ENCODE data around the gene VMP1.
"Not testable (repeated sequence)": the region's sequence is repeated elsewhere in the genome, so short reads cannot be mapped to it uniquely, and the experiment has no call there.

Gene VMP1

GRCh38 chr17:59790418-59790817 lies 83.0 kb downstream of the VMP1 start:
- not testable (repeated sequence) for H3K9me3 ChIP-seq (ENCODE audit: control insufficient read depth in 2 of 2, low read length in 2 of 2); H3K27ac ChIP-seq (ENCODE audit: low read length); H3K9ac ChIP-seq (ENCODE audit: low read length in 2 of 2); H3K27me3 ChIP-seq (ENCODE audit: control insufficient read depth in 1 of 2, insufficient read depth in 2 of 2, low read length in 2 of 2); H3K4me1 ChIP-seq (ENCODE audit: control insufficient read depth, insufficient read depth, low read length); H3K4me3 ChIP-seq (ENCODE audit: low read length in 2 of 2); H3K36me3 ChIP-seq (ENCODE audit: control insufficient read depth in 2 of 2, insufficient read depth in 2 of 2, low read length in 2 of 2)

- no peaks in the 10 kb centered on the region for H3K27me3 ChIP-seq (ENCODE audit: control insufficient read depth in 1 of 2, insufficient read depth in 2 of 2, low read length in 2 of 2)
- peaks cover 4% of the 10 kb centered on the region for H3K4me1 ChIP-seq (ENCODE audit: control insufficient read depth, insufficient read depth, low read length)
- H3K9ac ChIP-seq (ENCODE audit: low read length in 2 of 2) = no peak overlapping the region
- no peaks in the 10 kb centered on the region for H3K36me3 ChIP-seq (ENCODE audit: control insufficient read depth in 2 of 2, insufficient read depth in 2 of 2, low read length in 2 of 2)
- H3K27ac ChIP-seq (ENCODE audit: low read length) = no peak overlapping the region
- no peaks in the 10 kb centered on the region for H3K9me3 ChIP-seq (ENCODE audit: control insufficient read depth in 2 of 2, low read length in 2 of 2)
- no peak overlapping the region for H3K4me3 ChIP-seq (ENCODE audit: low read length in 2 of 2)
Observed at GRCh38 chr17:59790910-59791309, 83.5 kb downstream of the VMP1 start.

- H3K4me1 ChIP-seq (ENCODE audit: control insufficient read depth, insufficient read depth, low read length) = no peaks in the 10 kb centered on the region
- H3K27me3 ChIP-seq (ENCODE audit: control insufficient read depth in 1 of 2, insufficient read depth in 2 of 2, low read length in 2 of 2) = no peaks in the 10 kb centered on the region
- no peak overlapping the region for H3K27ac ChIP-seq (ENCODE audit: low read length)
- no peak overlapping the region for H3K9ac ChIP-seq (ENCODE audit: low read length in 2 of 2)
- no peaks in the 10 kb centered on the region for H3K36me3 ChIP-seq (ENCODE audit: control insufficient read depth in 2 of 2, insufficient read depth in 2 of 2, low read length in 2 of 2)
- no peak overlapping the region for H3K4me3 ChIP-seq (ENCODE audit: low read length in 2 of 2)
- H3K9me3 ChIP-seq (ENCODE audit: control insufficient read depth in 2 of 2, low read length in 2 of 2) = no peaks in the 10 kb centered on the region
Observed at GRCh38 chr17:59791603-59792457, 84.4 kb downstream of the VMP1 start.

- H3K27ac ChIP-seq (ENCODE audit: low read length); H3K4me1 ChIP-seq (ENCODE audit: control insufficient read depth, insufficient read depth, low read length); H3K9ac ChIP-seq (ENCODE audit: low read length in 2 of 2): not testable (repeated sequence)
Observed at GRCh38 chr17:59792458-59792823, 85.0 kb downstream of the VMP1 start.

GRCh38 chr17:59793205-59793604 lies 85.8 kb downstream of the VMP1 start:
- Histone ChIP-seq H3K36me3 (ENCODE audit: control insufficient read depth in 2 of 2, insufficient read depth in 2 of 2, low read length in 2 of 2) (no peaks in the 10 kb centered on the region), H3K27me3 (ENCODE audit: control insufficient read depth in 1 of 2, insufficient read depth in 2 of 2, low read length in 2 of 2) (no peaks in the 10 kb centered on the region), H3K9me3 (ENCODE audit: control insufficient read depth in 2 of 2, low read length in 2 of 2) (no peaks in the 10 kb centered on the region), H3K4me1 (ENCODE audit: control insufficient read depth, insufficient read depth, low read length) (no peaks in the 10 kb centered on the region), H3K9ac (ENCODE audit: low read length in 2 of 2) (no peak overlapping the region), H3K27ac (ENCODE audit: low read length) (no peak overlapping the region), H3K4me3 (ENCODE audit: low read length in 2 of 2) (no peak overlapping the region)

More at GRCh38 chr17:59792458-59792823, 85.0 kb downstream of the VMP1 start:
- H3K36me3 ChIP-seq (ENCODE audit: control insufficient read depth in 2 of 2, insufficient read depth in 2 of 2, low read length in 2 of 2); H3K9me3 ChIP-seq (ENCODE audit: control insufficient read depth in 2 of 2, low read length in 2 of 2); H3K4me3 ChIP-seq (ENCODE audit: low read length in 2 of 2); H3K27me3 ChIP-seq (ENCODE audit: control insufficient read depth in 1 of 2, insufficient read depth in 2 of 2, low read length in 2 of 2): not testable (repeated sequence)

GRCh38 chr17:59796138-59796537 lies 88.7 kb downstream of the VMP1 start:
- Histone ChIP-seq H3K9ac (ENCODE audit: low read length in 2 of 2) (no peak overlapping the region), H3K27ac (ENCODE audit: low read length) (no peak overlapping the region), H3K27me3 (ENCODE audit: control insufficient read depth in 1 of 2, insufficient read depth in 2 of 2, low read length in 2 of 2) (no peaks in the 10 kb centered on the region), H3K36me3 (ENCODE audit: control insufficient read depth in 2 of 2, insufficient read depth in 2 of 2, low read length in 2 of 2) (no peaks in the 10 kb centered on the region), H3K9me3 (ENCODE audit: control insufficient read depth in 2 of 2, low read length in 2 of 2) (no peaks in the 10 kb centered on the region), H3K4me1 (ENCODE audit: control insufficient read depth, insufficient read depth, low read length) (no peaks in the 10 kb centered on the region), H3K4me3 (ENCODE audit: low read length in 2 of 2) (no peak overlapping the region)

GRCh38 chr17:59796785-59797205 lies 89.3 kb downstream of the VMP1 start:
- Histone ChIP-seq H3K36me3 (ENCODE audit: control insufficient read depth in 2 of 2, insufficient read depth in 2 of 2, low read length in 2 of 2) (no peaks in the 10 kb centered on the region), H3K9me3 (ENCODE audit: control insufficient read depth in 2 of 2, low read length in 2 of 2) (no peaks in the 10 kb centered on the region), H3K9ac (ENCODE audit: low read length in 2 of 2) (no peak overlapping the region), H3K4me1 (ENCODE audit: control insufficient read depth, insufficient read depth, low read length) (no peaks in the 10 kb centered on the region), H3K4me3 (ENCODE audit: low read length in 2 of 2) (no peak overlapping the region), H3K27ac (ENCODE audit: low read length) (no peak overlapping the region), H3K27me3 (ENCODE audit: control insufficient read depth in 1 of 2, insufficient read depth in 2 of 2, low read length in 2 of 2) (no peaks in the 10 kb centered on the region)

GRCh38 chr17:59798111-59798510 lies 90.7 kb downstream of the VMP1 start:
- Histone ChIP-seq H3K36me3 (ENCODE audit: control insufficient read depth in 2 of 2, insufficient read depth in 2 of 2, low read length in 2 of 2) (no peaks in the 10 kb centered on the region), H3K27me3 (ENCODE audit: control insufficient read depth in 1 of 2, insufficient read depth in 2 of 2, low read length in 2 of 2) (no peaks in the 10 kb centered on the region), H3K4me1 (ENCODE audit: control insufficient read depth, insufficient read depth, low read length) (no peaks in the 10 kb centered on the region), H3K4me3 (ENCODE audit: low read length in 2 of 2) (no peak overlapping the region), H3K9me3 (ENCODE audit: control insufficient read depth in 2 of 2, low read length in 2 of 2) (no peaks in the 10 kb centered on the region), H3K27ac (ENCODE audit: low read length) (no peak overlapping the region), H3K9ac (ENCODE audit: low read length in 2 of 2) (no peak overlapping the region)

- H3K27me3 ChIP-seq (ENCODE audit: control insufficient read depth in 1 of 2, insufficient read depth in 2 of 2, low read length in 2 of 2) = no peaks in the 10 kb centered on the region
- no peak overlapping the region for H3K27ac ChIP-seq (ENCODE audit: low read length)
- H3K4me1 ChIP-seq (ENCODE audit: control insufficient read depth, insufficient read depth, low read length) = no peaks in the 10 kb centered on the region
- no peaks in the 10 kb centered on the region for H3K9me3 ChIP-seq (ENCODE audit: control insufficient read depth in 2 of 2, low read length in 2 of 2)
- H3K9ac ChIP-seq (ENCODE audit: low read length in 2 of 2) = no peak overlapping the region
- H3K4me3 ChIP-seq (ENCODE audit: low read length in 2 of 2) = no peak overlapping the region
- H3K36me3 ChIP-seq (ENCODE audit: control insufficient read depth in 2 of 2, insufficient read depth in 2 of 2, low read length in 2 of 2) = no peaks in the 10 kb centered on the region
Observed at GRCh38 chr17:59800530-59800942, 93.1 kb downstream of the VMP1 start.

- Histone ChIP-seq H3K4me1 (ENCODE audit: control insufficient read depth, insufficient read depth, low read length) (no peaks in the 10 kb centered on the region), H3K9ac (ENCODE audit: low read length in 2 of 2) (no peak overlapping the region), H3K9me3 (ENCODE audit: control insufficient read depth in 2 of 2, low read length in 2 of 2) (no peaks in the 10 kb centered on the region), H3K36me3 (ENCODE audit: control insufficient read depth in 2 of 2, insufficient read depth in 2 of 2, low read length in 2 of 2) (no peaks in the 10 kb centered on the region), H3K27me3 (ENCODE audit: control insufficient read depth in 1 of 2, insufficient read depth in 2 of 2, low read length in 2 of 2) (no peaks in the 10 kb centered on the region), H3K4me3 (ENCODE audit: low read length in 2 of 2) (no peak overlapping the region), H3K27ac (ENCODE audit: low read length) (no peak overlapping the region)
Observed at GRCh38 chr17:59802160-59802559, 94.7 kb downstream of the VMP1 start.

GRCh38 chr17:59804901-59805465 lies 97.5 kb downstream of the VMP1 start:
- H3K9ac ChIP-seq (ENCODE audit: low read length in 2 of 2) = peak overlapping the region; percentile 1 to 57

More at GRCh38 chr17:59804901-59805465, 97.5 kb downstream of the VMP1 start:
- Histone ChIP-seq H3K27ac (ENCODE audit: low read length) (no peak overlapping the region), H3K27me3 (ENCODE audit: control insufficient read depth in 1 of 2, insufficient read depth in 2 of 2, low read length in 2 of 2) (no peaks in the 10 kb centered on the region), H3K36me3 (ENCODE audit: control insufficient read depth in 2 of 2, insufficient read depth in 2 of 2, low read length in 2 of 2) (no peaks in the 10 kb centered on the region), H3K9me3 (ENCODE audit: control insufficient read depth in 2 of 2, low read length in 2 of 2) (no peaks in the 10 kb centered on the region), H3K4me3 (ENCODE audit: low read length in 2 of 2) (peak overlapping the region; percentile 4 to 27), H3K4me1 (ENCODE audit: control insufficient read depth, insufficient read depth, low read length) (no peaks in the 10 kb centered on the region)
